Lower lobe of right lung (tissue), 2 donors: ENCODE measurements around the gene WDR48. TPM values are rescaled to one million over a fixed set of nuclear protein-coding genes. Genes with fewer than 3 reads are reported as not detected.

Experiments
- ATAC-seq, 2 donors: fragments of 200-7000 bp; cut with Tn5 transposase; one replicate each; pipeline ENCODE4 v1.9.1; 2020 to 2022; ENCODE audit warnings: mild to moderate bottlenecking in 2 of 2, moderate library complexity in 2 of 2
- DNase-seq: peaks from one replicate; pipeline ENCODE4 v3.0.0-alpha.2; 2020
- H3K27ac ChIP-seq: fragments of 200-600 bp; one replicate; pipeline ENCODE4 v1.8.0; 2022
- H3K27me3 ChIP-seq: fragments of 200-600 bp; one replicate; pipeline ENCODE4 v1.8.0; 2022; ENCODE audit warnings: low read depth
- H3K36me3 ChIP-seq: fragments of 200-600 bp; one replicate; pipeline ENCODE4 v1.8.0; 2022; ENCODE audit warnings: mild to moderate bottlenecking
- H3K4me1 ChIP-seq: fragments of 200-600 bp; one replicate; pipeline ENCODE4 v1.8.0; 2022
- H3K4me3 ChIP-seq: fragments of 200-600 bp; one replicate; pipeline ENCODE4 v1.8.0; 2022; ENCODE audit warnings: mild to moderate bottlenecking
- H3K9me3 ChIP-seq: fragments of 200-600 bp; one replicate; pipeline ENCODE4 v1.8.0; 2022
- CTCF ChIP-seq: fragments of 200-600 bp; IDR thresholded peaks from one replicate; pipeline ENCODE4 v1.8.0; 2022; ENCODE audit warnings: antibody characterized with exemption, mild to moderate bottlenecking
- intact Hi-C: fragments of 100-400 bp; cut with DNase I; formaldehyde crosslinking; loops from one replicate; pipeline ENCODE4 v1.11.0; 2022
- total RNA-seq: library from RNA; stranded (reverse); fragmentation: NEBNext Ultra II Directional; extraction: Animal tissue kit (Norgen Biotek cat#: 25700); gene quantifications from one replicate; pipeline ENCODE4 v1.2.1, GENCODE V29; 2021
- donor health status: DM: no; HTN: yes; CAD: no; lungs with severe emphysema.

The WDR48 gene
- total RNA-seq, 1 donor from 2014 or later = 44.2 TPM

GRCh38 chr3:39104961-39105686 lies 53.3 kb downstream of the WDR48 start:
- Histone ChIP-seq H3K4me3 (no peak overlapping the region), H3K27ac (no peak overlapping the region), H3K27me3 (no peaks in the 10 kb centered on the region), H3K4me1 (peaks cover 54% of the 10 kb centered on the region), H3K36me3 (peaks cover 7% of the 10 kb centered on the region), H3K9me3 (no peaks in the 10 kb centered on the region)
- ATAC-seq = no peak
- DNase-seq = no peak
- TF ChIP-seq CTCF = no peak
- intact Hi-C loops = no loop called here

- Histone ChIP-seq H3K9me3 (no peaks in the 10 kb centered on the region), H3K27me3 (no peaks in the 10 kb centered on the region), H3K4me3 (peak overlapping the region; percentile 93), H3K36me3 (peaks cover 2% of the 10 kb centered on the region), H3K27ac (no peak overlapping the region), H3K4me1 (peaks cover 54% of the 10 kb centered on the region)
- DNase-seq = no peak
- no peak for ATAC-seq
- TF ChIP-seq CTCF = no peak
- intact Hi-C loops = no loop called here
These were observed 53.9 kb downstream of the WDR48 start for GRCh38 chr3:39105687-39106063.

GRCh38 chr3:39106281-39106811 lies 54.5 kb downstream of the WDR48 start:
- no peaks in the 10 kb centered on the region for H3K36me3 ChIP-seq
- TF ChIP-seq CTCF = no peak
- intact Hi-C loops = no loop called here

DNA sequence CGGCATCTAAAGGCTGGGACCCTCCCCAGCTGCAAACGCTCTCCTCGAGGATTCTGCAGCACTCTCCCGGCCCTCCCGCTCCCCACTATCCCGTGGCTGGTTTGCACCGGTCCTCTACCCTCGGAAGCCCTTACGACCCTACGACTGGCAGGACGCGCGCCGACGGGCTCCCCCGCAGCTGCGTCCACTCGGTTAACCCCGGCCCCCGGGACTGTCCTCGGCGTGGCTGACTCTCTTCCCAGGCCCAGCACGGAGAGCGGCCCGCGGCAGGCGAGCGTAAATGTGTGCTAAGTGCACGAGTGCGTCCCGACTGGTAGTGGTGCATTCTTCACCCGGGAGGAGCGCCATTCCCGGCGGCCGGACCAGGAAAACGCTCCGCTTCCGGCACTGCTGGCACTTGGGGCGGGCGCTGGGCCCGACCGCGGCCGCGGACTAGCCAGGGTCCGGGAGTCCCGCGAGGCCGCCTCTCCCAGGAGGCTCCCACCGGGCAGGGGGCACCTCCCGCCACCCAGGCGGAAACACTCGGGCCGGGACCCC lies 55.1 kb downstream of the WDR48 start:
- ATAC-seq (peak; percentile 65 to 80), DNase-seq (peak; percentile 75)
- intact Hi-C loops = no loop called here
- Histone ChIP-seq H3K36me3 (no peaks in the 10 kb centered on the region), H3K27ac (peak overlapping the region; percentile 100), H3K4me3 (peak overlapping the region; percentile 93), H3K9me3 (no peaks in the 10 kb centered on the region), H3K4me1 (peaks cover 54% of the 10 kb centered on the region), H3K27me3 (no peaks in the 10 kb centered on the region)
- TF ChIP-seq CTCF = no peak

More at GRCh38 chr3:39106281-39106811, 54.5 kb downstream of the WDR48 start:
- Histone ChIP-seq H3K27ac (peak overlapping the region; percentile 100), H3K9me3 (no peaks in the 10 kb centered on the region), H3K4me3 (peak overlapping the region; percentile 93), H3K4me1 (peaks cover 54% of the 10 kb centered on the region), H3K27me3 (no peaks in the 10 kb centered on the region)
- no peak for DNase-seq
- no peak for ATAC-seq

DNA sequence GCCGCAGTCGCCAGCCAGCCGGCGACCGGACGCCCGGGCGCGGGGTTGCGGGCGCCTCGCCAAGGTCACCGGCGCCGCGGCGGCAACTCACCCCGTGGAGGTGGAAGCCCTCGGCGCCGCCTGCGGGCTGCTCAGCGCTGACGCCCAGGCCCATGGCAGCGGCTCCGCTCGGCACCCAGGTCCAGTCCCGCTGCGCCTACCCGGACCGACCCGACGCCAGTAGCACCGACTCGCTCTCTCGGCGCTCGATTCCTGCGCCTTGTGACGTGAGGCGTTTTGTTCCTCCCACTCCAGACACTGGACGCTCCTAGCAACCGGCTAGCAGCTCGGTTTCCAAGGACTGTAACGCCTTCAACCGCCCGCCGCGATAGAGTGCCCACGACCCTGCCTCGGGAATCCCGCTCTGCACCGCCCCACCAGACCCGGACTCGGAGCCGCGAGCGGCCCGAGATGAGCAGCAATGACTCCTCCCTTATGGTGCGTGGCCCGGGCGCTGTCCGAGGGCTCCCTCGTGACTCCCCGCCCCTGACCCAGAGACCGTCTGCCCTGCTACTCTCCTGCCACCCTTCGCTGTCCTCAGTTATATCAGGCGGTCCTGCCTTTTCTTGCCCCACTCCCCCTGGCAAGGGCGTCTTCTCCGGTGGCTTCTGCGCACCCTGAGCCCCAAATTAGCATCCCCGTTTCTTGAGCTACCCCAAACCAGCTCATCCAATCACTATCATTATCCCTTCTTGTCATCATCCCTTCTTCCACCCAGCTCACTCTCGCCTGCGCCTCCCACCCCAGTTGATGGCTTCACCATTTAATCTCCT lies 55.8 kb downstream of the WDR48 start, which contains the start of the genes GORASP1 and TTC21A:
GORASP1 (minus strand) TSS at position 240 of the 812 bp plus-strand sequence; CDS start at position 154, 86 bp downstream.
TTC21A (plus strand) TSS at position 293 of the 812 bp plus-strand sequence; CDS start at position 451, 158 bp downstream.
- Histone ChIP-seq H3K27ac (peak within 1 kb of the TSS; percentile 100), H3K4me1 (peaks cover 54% of the 10 kb centered on the region), H3K27me3 (no peaks in the 10 kb centered on the region), H3K9me3 (no peaks in the 10 kb centered on the region), H3K4me3 (peak within 1 kb of the TSS; percentile 93), H3K36me3 (no peaks in the 10 kb centered on the region)
- DNase-seq = peak; percentile 95
- no peak for TF ChIP-seq CTCF
- intact Hi-C loops = no loop called here
- peak; percentile 91 to 95 for ATAC-seq
